HCT116 (cell line): ENCODE measurements around the gene PRDM8. TPM values are rescaled to one million over a fixed set of nuclear protein-coding genes. Genes with fewer than 3 reads are reported as not detected.

Experiments used
- ATAC-seq: fragments of 200-7000 bp; cut with Tn5 transposase; 2 replicates; pipeline ENCODE4 v1.9.1; 2020; ENCODE audit warnings: mild to moderate bottlenecking, moderate library complexity
- BruUV-seq: library from RNA; stranded (reverse); fragments of 400-500 nt; replicated peaks from 2 replicates; lab custom pipeline; 2021; lab: Mats Ljungman, UMichigan
- CTCF ChIA-PET: fragments of 300-600 bp; sonication (Branson Sonifier 250); formaldehyde crosslinking; loops from one replicate; lab custom pipeline; 2021; ENCODE audit warnings: antibody characterized with exemption; lab: Charles Lee
- POLR2A ChIA-PET: fragments of 300-600, 350-600 bp; sonication (Branson Sonifier 250); formaldehyde crosslinking; loops from one replicate; lab custom pipeline; 2021; ENCODE audit warnings: antibody characterized with exemption; lab: Charles Lee
- RAD21 ChIA-PET, 2 experiments: fragments of 300-600 bp; sonication (Branson Sonifier 250); formaldehyde crosslinking; loops; one replicate each; lab custom pipeline; 2023; ENCODE audit warnings: low total read pairs in 2 of 2; ENCODE audit not compliant: uncharacterized antibody in 2 of 2, unreplicated experiment in 2 of 2, low non-redundant PET in 1 of 2; lab: Charles Lee
- DNase-seq: peaks from one replicate; pipeline ENCODE4 v3.0.0-alpha.2; 2010; ENCODE audit warnings: low read depth, low spot score
- H2AFZ ChIP-seq: fragments of 200-600 bp; shearing (Covaris generic), sonication (generic); 2 replicates; pipeline ENCODE4 v1.6.1; 2017; ENCODE audit warnings: low read depth, mixed run types, mixed read lengths, antibody characterized with exemption, low read length; ENCODE audit not compliant: poor library complexity, severe bottlenecking
- H3K27ac ChIP-seq: 2 replicates; pipeline ENCODE4 v1.5.1; 2012; ENCODE audit warnings: low read depth, low read length
- H3K27me3 ChIP-seq: fragments of 200-600 bp; sonication (generic); 2 replicates; pipeline ENCODE4 v1.6.1; 2016; ENCODE audit warnings: mixed run types, low read length, mixed read lengths; ENCODE audit not compliant: insufficient read depth
- H3K36me3 ChIP-seq, 2 experiments: fragments of 200-500 bp in 1 of 2; fragments of 200-600 bp in 1 of 2; sonication (Bioruptor generic) in 1 of 2; sonication (generic) in 1 of 2; 2 replicates each; pipeline versions ENCODE4 v1.5.1 to v1.6.1; 2014 to 2016; ENCODE audit warnings: low read length in 2 of 2, inconsistent platforms in 1 of 2, mixed read lengths in 1 of 2, mixed run types in 1 of 2; ENCODE audit not compliant: insufficient read depth in 2 of 2, control insufficient read depth in 1 of 2
- H3K4me1 ChIP-seq, 2 experiments: fragments of 200-600 bp in 1 of 2; sonication (generic) in 1 of 2; 2 replicates each; pipeline versions ENCODE4 v1.5.1 to v1.6.1; 2012 to 2017; ENCODE audit warnings: low read length in 2 of 2, inconsistent platforms in 1 of 2, mild to moderate bottlenecking in 1 of 2, mixed read lengths in 1 of 2, mixed run types in 1 of 2, moderate library complexity in 1 of 2; ENCODE audit not compliant: insufficient read depth in 2 of 2, control insufficient read depth in 1 of 2
- H3K4me2 ChIP-seq: fragments of 200-600 bp; sonication (generic); 2 replicates; pipeline ENCODE4 v1.6.1; 2017; ENCODE audit warnings: mixed run types, low read length, mixed read lengths
- H3K4me3 ChIP-seq, 2 experiments: fragments of 200-600 bp in 1 of 2; sonication (generic) in 1 of 2; replicated peaks in 1 of 2; 2 replicates each; pipeline ENCODE4 v1.5.1; 2011 to 2016; ENCODE audit warnings: low read length in 2 of 2, control low read depth in 1 of 2, low read depth in 1 of 2, mild to moderate bottlenecking in 1 of 2, mixed read lengths in 1 of 2, mixed run types in 1 of 2
- H3K79me2 ChIP-seq: fragments of 200-600 bp; sonication (generic); 2 replicates; pipeline ENCODE4 v1.6.1; 2017; ENCODE audit warnings: mild to moderate bottlenecking, mixed run types, low read length, moderate library complexity, mixed read lengths; ENCODE audit not compliant: insufficient read depth
- H3K9ac ChIP-seq: fragments of 200-600 bp; sonication (generic); 2 replicates; pipeline ENCODE4 v1.6.1; 2016; ENCODE audit warnings: low read length, mixed read lengths
- H3K9me2 ChIP-seq: fragments of 200-600 bp; sonication (generic), shearing (Covaris generic); 2 replicates; pipeline ENCODE4 v1.6.1; 2017; ENCODE audit warnings: mixed run types, mild to moderate bottlenecking, moderate library complexity; ENCODE audit not compliant: insufficient read depth
- H3K9me3 ChIP-seq, 2 experiments: fragments of 200-500 bp in 1 of 2; fragments of 200-600 bp in 1 of 2; sonication (Bioruptor generic) in 1 of 2; sonication (generic) in 1 of 2; 2 replicates each; pipeline ENCODE4 v1.6.1; 2014 to 2017; ENCODE audit warnings: low read length in 2 of 2, mixed read lengths in 2 of 2, inconsistent platforms in 1 of 2, low read depth in 1 of 2, mild to moderate bottlenecking in 1 of 2, mixed run types in 1 of 2, moderate library complexity in 1 of 2; ENCODE audit not compliant: control insufficient read depth in 1 of 2, insufficient read depth in 1 of 2
- H4K20me1 ChIP-seq: fragments of 200-600 bp; sonication (generic), shearing (Covaris generic); 2 replicates; pipeline ENCODE4 v1.6.1; 2017; ENCODE audit warnings: mixed run types, mild to moderate bottlenecking, moderate library complexity; ENCODE audit not compliant: insufficient read depth
- CBX3 ChIP-seq: IDR thresholded peaks from 2 replicates; pipeline ENCODE4 v1.6.1; 2012; ENCODE audit warnings: low read depth
- CEBPB ChIP-seq: IDR thresholded peaks from 2 replicates; pipeline ENCODE4 v1.6.1; 2012; ENCODE audit warnings: low read depth
- EGR1 ChIP-seq: IDR thresholded peaks from 2 replicates; pipeline ENCODE4 v1.6.1; 2012; ENCODE audit warnings: low read depth
- ELF1 ChIP-seq: IDR thresholded peaks from 2 replicates; pipeline ENCODE4 v1.6.1; 2012; ENCODE audit warnings: low read depth, borderline replicate concordance
- EZH2 ChIP-seq: fragments of 200-600 bp; sonication (generic); IDR thresholded peaks from 2 replicates; pipeline ENCODE4 v1.6.1; 2017; ENCODE audit warnings: antibody characterized with exemption, mixed run types
- EZH2phosphoT487 ChIP-seq: fragments of 200-600 bp; IDR thresholded peaks from 2 replicates; pipeline ENCODE4 v1.6.1; 2018; ENCODE audit warnings: antibody characterized with exemption, borderline replicate concordance
- POLR2A ChIP-seq: IDR thresholded peaks from 2 replicates; pipeline ENCODE4 v1.7.0; 2011; ENCODE audit warnings: borderline replicate concordance; ENCODE audit not compliant: insufficient read depth, insufficient read length; ENCODE audit errors: extremely low read depth
- POLR2AphosphoS5 ChIP-seq: IDR thresholded peaks from 2 replicates; pipeline ENCODE4 v1.6.1; 2011; ENCODE audit warnings: mild to moderate bottlenecking, low read depth, low read length, moderate library complexity
- SRF ChIP-seq: IDR thresholded peaks from 2 replicates; pipeline ENCODE4 v1.6.1; 2012; ENCODE audit warnings: low read depth
- YY1 ChIP-seq: IDR thresholded peaks from 2 replicates; pipeline ENCODE4 v1.6.1; 2011; ENCODE audit warnings: low read length, low read depth, moderate library complexity, mild to moderate bottlenecking; ENCODE audit not compliant: insufficient replicate concordance; ENCODE audit errors: extremely low read depth
- ZFX ChIP-seq: fragments of 450-650 bp; IDR thresholded peaks from 2 replicates; pipeline ENCODE4 v1.6.1; 2017
- ZNF274 ChIP-seq: fragments of 200-500 bp; sonication (Bioruptor generic); IDR thresholded peaks from 2 replicates; pipeline ENCODE4 v1.6.1; 2014; ENCODE audit warnings: mild to moderate bottlenecking, low read depth, low read length, inconsistent platforms
- intact Hi-C: fragments of 100-400 bp; cut with micrococcal nuclease; formaldehyde crosslinking; loops from 2 replicates; pipeline ENCODE4 v1.10.0; 2022
- total RNA-seq: library from RNA; stranded (reverse); gene quantifications from one replicate; pipeline ENCODE4 v1.2.1, GENCODE V29; 2021; ENCODE audit not compliant: unreplicated experiment
- TF ChIP-seq, protein P1 (sequence below): IDR thresholded peaks from 2 replicates; pipeline ENCODE4 v1.6.1; 2012; ENCODE audit warnings: low read depth
- TF ChIP-seq, protein P2 (sequence below): IDR thresholded peaks from 2 replicates; pipeline ENCODE4 v1.6.1; 2012
- TF ChIP-seq, protein P3 (sequence below): IDR thresholded peaks from 2 replicates; pipeline ENCODE4 v1.6.1; 2011; ENCODE audit warnings: mild to moderate bottlenecking, low read length, moderate library complexity; ENCODE audit not compliant: insufficient replicate concordance; ENCODE audit errors: extremely low read depth
- TF ChIP-seq, protein P4 (sequence below), 3 experiments: fragments of 200-600 bp in 1 of 3; sonication (generic) in 1 of 3; IDR thresholded peaks in 2 of 3; conservative IDR thresholded peaks in 1 of 3; 2 replicates each; pipeline ENCODE4 v1.5.1; 2012 to 2017; ENCODE audit warnings: low read depth in 2 of 3, low read length in 2 of 3, antibody characterized with exemption in 1 of 3, borderline replicate concordance in 1 of 3, control low read depth in 1 of 3, mild to moderate bottlenecking in 1 of 3, mixed read lengths in 1 of 3, mixed run types in 1 of 3, moderate library complexity in 1 of 3; ENCODE audit not compliant: insufficient read depth in 1 of 3

The PRDM8 gene
- total RNA-seq, 1 experiment from 2014 or later, result 1.4 TPM

DNA sequence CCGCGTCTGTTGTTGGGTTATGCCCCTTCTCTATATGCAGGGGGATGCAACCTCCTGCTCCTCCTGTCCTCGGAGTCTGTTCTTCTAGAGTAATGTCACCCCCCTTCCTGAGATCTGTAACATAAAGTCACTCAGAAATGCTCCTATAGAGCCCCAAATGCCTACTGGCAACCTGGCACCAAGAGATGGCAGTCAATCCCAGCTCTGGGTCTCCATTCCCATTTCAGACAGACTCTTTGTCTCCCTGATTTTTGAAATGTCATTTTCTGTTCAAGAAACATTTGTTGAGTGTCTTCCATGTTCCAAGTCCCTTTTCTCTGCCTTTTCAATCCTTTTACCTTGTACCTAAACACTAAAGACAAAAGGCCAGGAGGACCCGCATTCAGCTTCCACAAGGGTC lies 9.6 kb upstream of the PRDM8 start:
- Histone ChIP-seq H3K27ac (no peak overlapping the region), H3K9ac (no peak overlapping the region), H3K9me3 (no peaks in the 10 kb centered on the region), H3K4me1 (peaks cover 0 to 8% of the 10 kb centered on the region in 2 experiments; a peak in 1 of 4 replicates), H4K20me1 (no peaks in the 10 kb centered on the region), H3K79me2 (no peaks in the 10 kb centered on the region), H3K4me3 (no peak overlapping the region), H3K9me2 (no peaks in the 10 kb centered on the region), H3K4me2 (no peak overlapping the region), H3K27me3 (no peaks in the 10 kb centered on the region), H2AFZ (no peak overlapping the region), H3K36me3 (no peaks in the 10 kb centered on the region)
- ChIA-PET CTCF (no interaction called here), RAD21 (no interaction called here), POLR2A (no interaction called here)
- BruUV-seq, result no TSS peak
- intact Hi-C loops, result no loop called here
- TF ChIP-seq, protein P1, sequence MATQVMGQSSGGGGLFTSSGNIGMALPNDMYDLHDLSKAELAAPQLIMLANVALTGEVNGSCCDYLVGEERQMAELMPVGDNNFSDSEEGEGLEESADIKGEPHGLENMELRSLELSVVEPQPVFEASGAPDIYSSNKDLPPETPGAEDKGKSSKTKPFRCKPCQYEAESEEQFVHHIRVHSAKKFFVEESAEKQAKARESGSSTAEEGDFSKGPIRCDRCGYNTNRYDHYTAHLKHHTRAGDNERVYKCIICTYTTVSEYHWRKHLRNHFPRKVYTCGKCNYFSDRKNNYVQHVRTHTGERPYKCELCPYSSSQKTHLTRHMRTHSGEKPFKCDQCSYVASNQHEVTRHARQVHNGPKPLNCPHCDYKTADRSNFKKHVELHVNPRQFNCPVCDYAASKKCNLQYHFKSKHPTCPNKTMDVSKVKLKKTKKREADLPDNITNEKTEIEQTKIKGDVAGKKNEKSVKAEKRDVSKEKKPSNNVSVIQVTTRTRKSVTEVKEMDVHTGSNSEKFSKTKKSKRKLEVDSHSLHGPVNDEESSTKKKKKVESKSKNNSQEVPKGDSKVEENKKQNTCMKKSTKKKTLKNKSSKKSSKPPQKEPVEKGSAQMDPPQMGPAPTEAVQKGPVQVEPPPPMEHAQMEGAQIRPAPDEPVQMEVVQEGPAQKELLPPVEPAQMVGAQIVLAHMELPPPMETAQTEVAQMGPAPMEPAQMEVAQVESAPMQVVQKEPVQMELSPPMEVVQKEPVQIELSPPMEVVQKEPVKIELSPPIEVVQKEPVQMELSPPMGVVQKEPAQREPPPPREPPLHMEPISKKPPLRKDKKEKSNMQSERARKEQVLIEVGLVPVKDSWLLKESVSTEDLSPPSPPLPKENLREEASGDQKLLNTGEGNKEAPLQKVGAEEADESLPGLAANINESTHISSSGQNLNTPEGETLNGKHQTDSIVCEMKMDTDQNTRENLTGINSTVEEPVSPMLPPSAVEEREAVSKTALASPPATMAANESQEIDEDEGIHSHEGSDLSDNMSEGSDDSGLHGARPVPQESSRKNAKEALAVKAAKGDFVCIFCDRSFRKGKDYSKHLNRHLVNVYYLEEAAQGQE, result no peak
- TF ChIP-seq, protein P2, sequence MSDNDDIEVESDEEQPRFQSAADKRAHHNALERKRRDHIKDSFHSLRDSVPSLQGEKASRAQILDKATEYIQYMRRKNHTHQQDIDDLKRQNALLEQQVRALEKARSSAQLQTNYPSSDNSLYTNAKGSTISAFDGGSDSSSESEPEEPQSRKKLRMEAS, result no peak
- TF ChIP-seq CEBPB (no peak), POLR2AphosphoS5 (no peak), ZNF274 (no peak), ZFX (no peak), ELF1 (no peak), CBX3 (no peak), YY1 (no peak), SRF (no peak), EZH2 (no peak), EZH2phosphoT487 (no peak), POLR2A (no peak), EGR1 (no peak)
- TF ChIP-seq, protein P3, sequence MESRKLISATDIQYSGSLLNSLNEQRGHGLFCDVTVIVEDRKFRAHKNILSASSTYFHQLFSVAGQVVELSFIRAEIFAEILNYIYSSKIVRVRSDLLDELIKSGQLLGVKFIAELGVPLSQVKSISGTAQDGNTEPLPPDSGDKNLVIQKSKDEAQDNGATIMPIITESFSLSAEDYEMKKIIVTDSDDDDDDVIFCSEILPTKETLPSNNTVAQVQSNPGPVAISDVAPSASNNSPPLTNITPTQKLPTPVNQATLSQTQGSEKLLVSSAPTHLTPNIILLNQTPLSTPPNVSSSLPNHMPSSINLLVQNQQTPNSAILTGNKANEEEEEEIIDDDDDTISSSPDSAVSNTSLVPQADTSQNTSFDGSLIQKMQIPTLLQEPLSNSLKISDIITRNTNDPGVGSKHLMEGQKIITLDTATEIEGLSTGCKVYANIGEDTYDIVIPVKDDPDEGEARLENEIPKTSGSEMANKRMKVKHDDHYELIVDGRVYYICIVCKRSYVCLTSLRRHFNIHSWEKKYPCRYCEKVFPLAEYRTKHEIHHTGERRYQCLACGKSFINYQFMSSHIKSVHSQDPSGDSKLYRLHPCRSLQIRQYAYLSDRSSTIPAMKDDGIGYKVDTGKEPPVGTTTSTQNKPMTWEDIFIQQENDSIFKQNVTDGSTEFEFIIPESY, result no peak
- TF ChIP-seq, protein P4, sequence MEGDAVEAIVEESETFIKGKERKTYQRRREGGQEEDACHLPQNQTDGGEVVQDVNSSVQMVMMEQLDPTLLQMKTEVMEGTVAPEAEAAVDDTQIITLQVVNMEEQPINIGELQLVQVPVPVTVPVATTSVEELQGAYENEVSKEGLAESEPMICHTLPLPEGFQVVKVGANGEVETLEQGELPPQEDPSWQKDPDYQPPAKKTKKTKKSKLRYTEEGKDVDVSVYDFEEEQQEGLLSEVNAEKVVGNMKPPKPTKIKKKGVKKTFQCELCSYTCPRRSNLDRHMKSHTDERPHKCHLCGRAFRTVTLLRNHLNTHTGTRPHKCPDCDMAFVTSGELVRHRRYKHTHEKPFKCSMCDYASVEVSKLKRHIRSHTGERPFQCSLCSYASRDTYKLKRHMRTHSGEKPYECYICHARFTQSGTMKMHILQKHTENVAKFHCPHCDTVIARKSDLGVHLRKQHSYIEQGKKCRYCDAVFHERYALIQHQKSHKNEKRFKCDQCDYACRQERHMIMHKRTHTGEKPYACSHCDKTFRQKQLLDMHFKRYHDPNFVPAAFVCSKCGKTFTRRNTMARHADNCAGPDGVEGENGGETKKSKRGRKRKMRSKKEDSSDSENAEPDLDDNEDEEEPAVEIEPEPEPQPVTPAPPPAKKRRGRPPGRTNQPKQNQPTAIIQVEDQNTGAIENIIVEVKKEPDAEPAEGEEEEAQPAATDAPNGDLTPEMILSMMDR (IDR thresholded peaks at IDR 0.05 in 2 of 3, conservative IDR thresholded peaks at IDR 0.05 in 1 of 3; ENCODE audit: borderline replicate concordance in 1 of 3, insufficient read depth in 1 of 3, low read depth in 2 of 3, low read length in 2 of 3), result no peak
- DNase-seq (no peak), ATAC-seq (no peak)
